GM10248 (cell line): Measurements from ENCODE around the gene SLC1A3.

Source experiments
- CTCF ChIA-PET: fragments of 300-600 bp; sonication (Branson Sonifier 250); formaldehyde crosslinking; extraction: SDS; loops from one replicate; lab custom pipeline; 2021; ENCODE audit warnings: antibody characterized with exemption; lab: Yijun Ruan, JAX
- POLR2A ChIA-PET: fragments of 350-650 bp; sonication (Branson Sonifier 250); formaldehyde crosslinking; extraction: SDS; loops from one replicate; lab custom pipeline; 2020; ENCODE audit warnings: antibody characterized with exemption; lab: Yijun Ruan, JAX
- DNase-seq: peaks from one replicate; pipeline ENCODE4 v3.0.0; 2012; ENCODE audit errors: extremely low spot score
- TF ChIP-seq, protein P1 (sequence below): IDR thresholded peaks from 2 replicates; pipeline ENCODE4 v1.5.1; 2012; ENCODE audit warnings: mild to moderate bottlenecking, low read depth; ENCODE audit errors: extremely low read depth, missing control alignments, control extremely low read depth

SLC1A3 gene

DNA sequence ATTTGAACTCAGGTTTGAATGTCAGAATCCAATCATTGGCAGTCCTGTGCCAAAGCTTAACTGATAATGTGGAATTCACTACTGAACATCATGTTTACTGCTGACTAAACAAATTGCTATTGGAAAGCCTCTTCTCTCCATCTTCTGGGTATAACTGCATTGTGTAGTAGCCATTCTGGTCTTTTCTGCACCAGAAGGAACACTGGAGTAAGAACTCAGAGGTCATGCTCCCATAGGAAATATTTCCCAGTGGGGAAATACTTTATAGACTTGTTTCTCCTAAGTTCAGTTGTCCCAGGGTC lies 25.9 kb downstream of the SLC1A3 start:
- ChIA-PET CTCF (interaction anchor here (1.0 to 1.5 kb wide), 3 partner anchors 9 to 57 kb away, joined by 3 to 4 read pairs (median 3); no protein-coding TSS in a partner anchor), POLR2A (no interaction called here)
- no peak for DNase-seq
- TF ChIP-seq, protein P1, sequence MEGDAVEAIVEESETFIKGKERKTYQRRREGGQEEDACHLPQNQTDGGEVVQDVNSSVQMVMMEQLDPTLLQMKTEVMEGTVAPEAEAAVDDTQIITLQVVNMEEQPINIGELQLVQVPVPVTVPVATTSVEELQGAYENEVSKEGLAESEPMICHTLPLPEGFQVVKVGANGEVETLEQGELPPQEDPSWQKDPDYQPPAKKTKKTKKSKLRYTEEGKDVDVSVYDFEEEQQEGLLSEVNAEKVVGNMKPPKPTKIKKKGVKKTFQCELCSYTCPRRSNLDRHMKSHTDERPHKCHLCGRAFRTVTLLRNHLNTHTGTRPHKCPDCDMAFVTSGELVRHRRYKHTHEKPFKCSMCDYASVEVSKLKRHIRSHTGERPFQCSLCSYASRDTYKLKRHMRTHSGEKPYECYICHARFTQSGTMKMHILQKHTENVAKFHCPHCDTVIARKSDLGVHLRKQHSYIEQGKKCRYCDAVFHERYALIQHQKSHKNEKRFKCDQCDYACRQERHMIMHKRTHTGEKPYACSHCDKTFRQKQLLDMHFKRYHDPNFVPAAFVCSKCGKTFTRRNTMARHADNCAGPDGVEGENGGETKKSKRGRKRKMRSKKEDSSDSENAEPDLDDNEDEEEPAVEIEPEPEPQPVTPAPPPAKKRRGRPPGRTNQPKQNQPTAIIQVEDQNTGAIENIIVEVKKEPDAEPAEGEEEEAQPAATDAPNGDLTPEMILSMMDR = no peak

DNA sequence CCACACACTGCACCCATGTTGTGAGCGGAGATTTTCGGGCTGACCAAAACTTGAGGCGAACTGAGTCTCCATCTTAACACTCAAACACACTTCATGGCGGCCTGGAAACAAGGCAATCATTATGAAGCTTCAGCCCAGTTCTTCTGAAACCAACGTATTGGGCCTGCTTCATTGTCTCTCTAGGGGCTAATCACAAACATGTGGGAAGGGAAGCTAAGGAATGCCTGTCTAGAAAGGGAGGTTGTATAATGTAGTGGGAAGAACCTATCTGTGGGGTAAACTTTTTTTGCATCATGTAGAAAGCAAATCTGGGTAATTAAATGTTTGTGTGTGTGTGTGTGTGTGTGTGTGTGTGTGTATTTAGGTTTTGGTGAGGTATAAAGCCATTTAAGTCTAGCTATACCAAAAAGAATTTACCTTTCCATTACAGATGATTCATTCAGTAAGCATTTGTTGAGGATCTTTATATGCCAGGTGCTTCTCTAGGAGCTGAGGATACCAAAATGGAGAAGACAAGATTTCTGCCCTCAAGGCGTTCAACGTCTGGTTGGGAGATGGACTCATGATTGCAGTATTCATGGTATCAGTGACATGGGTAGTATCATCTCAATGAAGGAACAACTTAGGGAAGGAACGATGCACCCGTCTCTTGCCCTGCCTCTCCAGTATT lies 29.4 kb downstream of the SLC1A3 start:
- TF ChIP-seq, protein P1 = no peak
- DNase-seq = no peak
- ChIA-PET CTCF (interaction anchor here (0.9 to 1.9 kb wide), 5 partner anchors 10 to 55 kb away, joined by 3 to 9 read pairs (median 4); no protein-coding TSS in a partner anchor), POLR2A (no interaction called here)

DNA sequence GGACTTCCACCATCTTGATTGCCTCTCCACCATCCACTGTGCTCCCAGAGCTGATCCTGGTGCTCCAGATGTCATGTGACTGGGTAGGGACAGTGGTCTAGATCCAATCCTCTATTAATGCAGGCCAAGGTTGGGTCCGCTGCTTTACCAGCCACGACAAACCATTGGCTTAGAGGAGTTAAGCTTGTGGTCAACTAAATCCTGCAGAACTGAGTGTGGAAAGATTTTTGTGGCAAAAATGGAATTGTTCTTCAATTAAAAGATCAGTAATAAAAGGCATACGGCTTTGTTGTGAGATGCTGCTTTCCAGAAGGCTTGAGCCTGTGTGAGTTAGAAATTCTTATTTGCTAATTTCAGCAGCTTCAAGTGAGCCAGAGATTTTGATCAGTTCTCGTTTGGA lies 30.7 kb downstream of the SLC1A3 start:
- DNase-seq = no peak
- POLR2A ChIA-PET = no interaction called here
- CTCF ChIA-PET = interaction anchor here (1.0 kb wide), 2 partner anchors 13 to 15 kb away, joined by 4 read pairs; no protein-coding TSS in a partner anchor
- TF ChIP-seq, protein P1 = no peak

- DNase-seq = no peak
- CTCF ChIA-PET = interaction anchor here (0.6 to 1.3 kb wide), 4 partner anchors 13 to 608 kb away, joined by 3 to 4 read pairs (median 4); no protein-coding TSS in a partner anchor
- POLR2A ChIA-PET = no interaction called here
- TF ChIP-seq, protein P1 = no peak
Measured at GRCh38 chr5:36637516-36637915, 31.1 kb downstream of the SLC1A3 start.

GRCh38 chr5:36638056-36638455 lies 31.6 kb downstream of the SLC1A3 start:
- CTCF ChIA-PET = interaction anchor here (0.6 to 1.3 kb wide), 3 partner anchors 14 to 609 kb away, joined by 3 to 4 read pairs (median 3); no protein-coding TSS in a partner anchor
- TF ChIP-seq, protein P1 = no peak
- no peak for DNase-seq
- POLR2A ChIA-PET = no interaction called here

GRCh38 chr5:36640949-36641348 lies 34.5 kb downstream of the SLC1A3 start:
- POLR2A ChIA-PET = no interaction called here
- TF ChIP-seq, protein P1 = no peak
- CTCF ChIA-PET = interaction anchor here (1.0 to 2.2 kb wide), 4 partner anchors 9 to 57 kb away, joined by 3 to 8 read pairs (median 4); no protein-coding TSS in a partner anchor
- no peak for DNase-seq
